HepG2 (cell line): ENCODE data around the gene CFAP99. TPM values are rescaled to one million over a fixed set of nuclear protein-coding genes. Genes with fewer than 3 reads are reported as not detected.

Source experiments
- GABPB1 ChIP-seq: IDR thresholded peaks from 2 replicates; pipeline ENCODE4 v1.6.1; 2016; ENCODE audit warnings: mild to moderate bottlenecking, missing genetic modification reagents, moderate library complexity, missing compliant biosample characterization
- GZF1 ChIP-seq: sonication (generic); formaldehyde crosslinking; IDR thresholded peaks from 2 replicates; pipeline ENCODE4 v1.5.1; 2020; ENCODE audit warnings: mild to moderate bottlenecking, missing genetic modification reagents
- HDAC2 ChIP-seq: sonication (generic); formaldehyde crosslinking; IDR thresholded peaks from 2 replicates; pipeline ENCODE4 v1.4.0; 2020; ENCODE audit warnings: missing genetic modification reagents
- HMGA1 ChIP-seq: sonication (generic); formaldehyde crosslinking; conservative IDR thresholded peaks from 2 replicates; pipeline ENCODE4 v1.4.0; 2020; ENCODE audit warnings: missing genetic modification reagents
- KLF16 ChIP-seq, 2 experiments: sonication (generic) in 1 of 2; formaldehyde crosslinking in 1 of 2; IDR thresholded peaks; 2 replicates each; pipeline versions ENCODE4 v1.6.1 to v1.8.0; 2016 to 2023; ENCODE audit warnings: missing genetic modification reagents in 2 of 2, missing compliant biosample characterization in 1 of 2
- NCOA5 ChIP-seq: sonication (generic); formaldehyde crosslinking; IDR thresholded peaks from 2 replicates; pipeline ENCODE4 v1.4.0; 2020; ENCODE audit warnings: missing genetic modification reagents
- POGZ ChIP-seq: sonication (generic); formaldehyde crosslinking; IDR thresholded peaks from 2 replicates; pipeline ENCODE4 v1.4.0; 2020; ENCODE audit warnings: mild to moderate bottlenecking, missing genetic modification reagents
- POLR2AphosphoS5 ChIP-seq: IDR thresholded peaks from 2 replicates; pipeline ENCODE4 v1.6.1; 2012; ENCODE audit warnings: low read depth, low read length
- RBAK ChIP-seq: sonication (generic); formaldehyde crosslinking; IDR thresholded peaks from 2 replicates; pipeline ENCODE4 v1.5.1; 2020; ENCODE audit warnings: mild to moderate bottlenecking, missing genetic modification reagents
- SRSF9 ChIP-seq: fragments of 200-400 bp; formaldehyde crosslinking; IDR thresholded peaks from 2 replicates; pipeline ENCODE4 v1.6.1; 2018; ENCODE audit warnings: borderline replicate concordance, mild to moderate bottlenecking, low read depth, low read length; ENCODE audit not compliant: insufficient read depth, poor library complexity, severe bottlenecking
- STAG1 ChIP-seq: sonication (generic); formaldehyde crosslinking; IDR thresholded peaks from 2 replicates; pipeline ENCODE4 v1.4.0; 2020; ENCODE audit warnings: missing genetic modification reagents
- TCF7L2 ChIP-seq: IDR thresholded peaks from 2 replicates; pipeline ENCODE4 v1.6.1; 2011; ENCODE audit warnings: mild to moderate bottlenecking, low read depth, low read length, moderate library complexity
- THYN1 ChIP-seq: sonication (generic); formaldehyde crosslinking; IDR thresholded peaks from 2 replicates; pipeline ENCODE4 v1.8.1; 2023; ENCODE audit warnings: low read depth, mild to moderate bottlenecking, moderate library complexity, missing genetic modification reagents, borderline replicate concordance
- TRIM24 ChIP-seq: sonication (generic); formaldehyde crosslinking; IDR thresholded peaks from 2 replicates; pipeline ENCODE4 v1.8.0; 2022; ENCODE audit warnings: mild to moderate bottlenecking, missing genetic modification reagents
- ZBTB20 ChIP-seq: sonication (generic); formaldehyde crosslinking; IDR thresholded peaks from 2 replicates; pipeline ENCODE4 v1.8.1; 2023; ENCODE audit warnings: missing genetic modification reagents, low read depth, mild to moderate bottlenecking, borderline replicate concordance
- ZFP36L2 ChIP-seq: sonication (generic); formaldehyde crosslinking; IDR thresholded peaks from 2 replicates; pipeline ENCODE4 v1.4.0; 2020; ENCODE audit warnings: missing genetic modification reagents
- ZFP62 ChIP-seq: sonication (generic); formaldehyde crosslinking; IDR thresholded peaks from 2 replicates; pipeline ENCODE4 v1.4.0; 2020; ENCODE audit warnings: missing genetic modification reagents
- ZNF274 ChIP-seq: sonication (generic); formaldehyde crosslinking; IDR thresholded peaks from 2 replicates; pipeline ENCODE4 v1.5.1; 2020; ENCODE audit warnings: mild to moderate bottlenecking, missing genetic modification reagents
- ZNF282 ChIP-seq: fragments of 450-650 bp; IDR thresholded peaks from 2 replicates; pipeline ENCODE4 v1.6.1; 2018; ENCODE audit not compliant: partially characterized antibody
- ZNF546 ChIP-seq: sonication (generic); formaldehyde crosslinking; conservative IDR thresholded peaks from 2 replicates; pipeline ENCODE4 v1.8.1; 2023; ENCODE audit warnings: mild to moderate bottlenecking, missing genetic modification reagents
- ZNF75D ChIP-seq: sonication (generic); formaldehyde crosslinking; IDR thresholded peaks from 2 replicates; pipeline ENCODE4 v1.8.1; 2023; ENCODE audit warnings: missing genetic modification reagents, mild to moderate bottlenecking, borderline replicate concordance
- ZNF761 ChIP-seq: sonication (generic); formaldehyde crosslinking; conservative IDR thresholded peaks from 2 replicates; pipeline ENCODE4 v1.4.0; 2020; ENCODE audit warnings: mild to moderate bottlenecking, missing genetic modification reagents
- ZNF768 ChIP-seq: sonication (generic); formaldehyde crosslinking; IDR thresholded peaks from 2 replicates; pipeline ENCODE4 v1.4.0; 2020; ENCODE audit warnings: missing genetic modification reagents
- ZSCAN9 ChIP-seq: IDR thresholded peaks from 2 replicates; pipeline ENCODE4 v1.6.1; 2016; ENCODE audit warnings: borderline replicate concordance
- polyA plus RNA-seq, 8 experiments: library from polyadenylated mRNA; depleted of rRNA in 3 of 8; stranded (reverse) in 7 of 8; unstranded in 1 of 8; fragments of >200 nt; fragmentation: Illumina TruSeq in 4 of 8; extraction: Trizol in 4 of 8; gene quantifications; 2 replicates each; pipeline versions ENCODE4 v1.2.1 to v1.2.3, GENCODE V29; 2011 to 2016; ENCODE audit warnings: low read depth in 4 of 8, missing spikeins in 1 of 8, mixed read lengths in 1 of 8; ENCODE audit not compliant: insufficient read depth in 1 of 8
- total RNA-seq, 5 experiments: library from RNA; depleted of rRNA; stranded (reverse); fragments of >200 nt; fragmentation: Illumina TruSeq; extraction: Trizol; gene quantifications; 2 replicates each; pipeline ENCODE4 v1.2.3, GENCODE V29; 2016; ENCODE audit warnings: low read depth in 1 of 5
- TF ChIP-seq, protein P1 (sequence below): fragments of 450-650 bp; IDR thresholded peaks from 2 replicates; pipeline ENCODE4 v1.6.1; 2016
- TF ChIP-seq, protein P2 (sequence below): sonication (generic); formaldehyde crosslinking; IDR thresholded peaks from 2 replicates; pipeline ENCODE4 v1.5.0; 2020; ENCODE audit warnings: mild to moderate bottlenecking, missing genetic modification reagents, borderline replicate concordance

CFAP99 gene
- total and polyA plus RNA-seq, 2 of the 13 experiments (the other 11 are each of a cell fraction or from before 2014, with no cell fraction given) = not detected

DNA sequence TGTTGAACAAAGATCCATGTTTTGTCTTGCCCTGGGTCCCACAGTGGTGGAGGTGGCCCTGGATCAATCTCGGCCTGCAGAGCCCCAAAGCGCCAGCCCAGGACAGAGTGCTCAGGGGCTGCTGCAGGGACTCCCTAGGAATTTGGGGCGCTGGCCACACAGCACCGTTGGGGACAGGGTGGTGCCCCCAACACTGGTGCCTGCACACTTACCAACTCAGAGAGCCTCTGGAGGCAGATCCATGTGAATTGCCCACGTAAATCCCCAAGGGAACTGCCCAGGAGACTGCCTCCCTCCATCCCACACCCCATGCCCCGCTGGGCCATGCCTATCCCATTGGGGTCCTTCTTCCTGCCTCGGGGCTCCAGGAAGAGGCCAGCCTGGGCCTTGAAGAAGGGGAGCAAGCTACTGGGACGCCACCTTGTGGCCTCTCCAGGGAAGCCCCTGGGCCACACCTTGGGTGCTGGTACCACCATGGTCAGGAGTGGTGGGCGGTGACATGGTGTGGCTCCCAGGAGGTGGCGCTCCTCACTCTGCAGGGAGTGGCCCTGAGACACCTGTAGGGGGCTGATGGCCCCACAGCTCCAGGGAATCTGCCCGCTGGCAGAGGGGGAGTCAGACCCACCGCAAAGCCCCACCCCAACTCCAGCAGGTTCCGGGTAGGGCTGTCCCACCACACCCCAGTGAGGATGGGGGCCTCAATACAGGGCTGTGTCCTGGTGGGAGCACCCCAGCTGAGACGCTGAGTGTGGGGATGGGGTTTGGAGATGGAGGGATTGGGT is 22.8 kb downstream of the CFAP99 start (continued):
- 0 out of 4 replicates have a peak, but pooled peaks of 1 of the 2 experiments have one; percentile 29 for TF ChIP-seq KLF16 (CRISPR knock-in tag; IDR thresholded peaks at IDR 0.05)
- TF ChIP-seq ZSCAN9 (CRISPR knock-in tag) = no peak; the same call in 1 of the 2 replicates
- no peak for TF ChIP-seq ZBTB20
- TF ChIP-seq NCOA5 (CRISPR knock-in tag) = no peak
- no peak for TF ChIP-seq SRSF9
- TF ChIP-seq ZNF274 = peak; percentile 65; the same call in 1 of the 2 replicates
- no peak for TF ChIP-seq ZNF75D (CRISPR knock-in tag)
- TF ChIP-seq POLR2AphosphoS5 = no peak
- peak; percentile 67; the same call in 1 of the 2 replicates for TF ChIP-seq ZNF768
- no peak for TF ChIP-seq TRIM24 (CRISPR knock-in tag)
- no peak for TF ChIP-seq ZNF546 (CRISPR knock-in tag)
- TF ChIP-seq, protein P1, sequence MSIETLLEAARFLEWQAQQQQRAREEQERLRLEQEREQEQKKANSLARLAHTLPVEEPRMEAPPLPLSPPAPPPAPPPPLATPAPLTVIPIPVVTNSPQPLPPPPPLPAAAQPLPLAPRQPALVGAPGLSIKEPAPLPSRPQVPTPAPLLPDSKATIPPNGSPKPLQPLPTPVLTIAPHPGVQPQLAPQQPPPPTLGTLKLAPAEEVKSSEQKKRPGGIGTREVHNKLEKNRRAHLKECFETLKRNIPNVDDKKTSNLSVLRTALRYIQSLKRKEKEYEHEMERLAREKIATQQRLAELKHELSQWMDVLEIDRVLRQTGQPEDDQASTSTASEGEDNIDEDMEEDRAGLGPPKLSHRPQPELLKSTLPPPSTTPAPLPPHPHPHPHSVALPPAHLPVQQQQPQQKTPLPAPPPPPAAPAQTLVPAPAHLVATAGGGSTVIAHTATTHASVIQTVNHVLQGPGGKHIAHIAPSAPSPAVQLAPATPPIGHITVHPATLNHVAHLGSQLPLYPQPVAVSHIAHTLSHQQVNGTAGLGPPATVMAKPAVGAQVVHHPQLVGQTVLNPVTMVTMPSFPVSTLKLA = no peak
- TF ChIP-seq ZNF282 = no peak
- TF ChIP-seq POGZ (CRISPR knock-in tag) = 0 out of 2 replicates have a peak, but pooled peaks have one; percentile 45
- TF ChIP-seq HDAC2 = peak; percentile 38; the same call in 1 of the 2 replicates
- no peak for TF ChIP-seq THYN1 (CRISPR knock-in tag)
- peak; percentile 88 for TF ChIP-seq STAG1 (CRISPR knock-in tag)
- TF ChIP-seq HMGA1 = no peak
- TF ChIP-seq RBAK (CRISPR knock-in tag) = no peak
- 0 out of 2 replicates have a peak, but pooled peaks have one; percentile 56 for TF ChIP-seq GZF1 (CRISPR knock-in tag)
- TF ChIP-seq, protein P2, sequence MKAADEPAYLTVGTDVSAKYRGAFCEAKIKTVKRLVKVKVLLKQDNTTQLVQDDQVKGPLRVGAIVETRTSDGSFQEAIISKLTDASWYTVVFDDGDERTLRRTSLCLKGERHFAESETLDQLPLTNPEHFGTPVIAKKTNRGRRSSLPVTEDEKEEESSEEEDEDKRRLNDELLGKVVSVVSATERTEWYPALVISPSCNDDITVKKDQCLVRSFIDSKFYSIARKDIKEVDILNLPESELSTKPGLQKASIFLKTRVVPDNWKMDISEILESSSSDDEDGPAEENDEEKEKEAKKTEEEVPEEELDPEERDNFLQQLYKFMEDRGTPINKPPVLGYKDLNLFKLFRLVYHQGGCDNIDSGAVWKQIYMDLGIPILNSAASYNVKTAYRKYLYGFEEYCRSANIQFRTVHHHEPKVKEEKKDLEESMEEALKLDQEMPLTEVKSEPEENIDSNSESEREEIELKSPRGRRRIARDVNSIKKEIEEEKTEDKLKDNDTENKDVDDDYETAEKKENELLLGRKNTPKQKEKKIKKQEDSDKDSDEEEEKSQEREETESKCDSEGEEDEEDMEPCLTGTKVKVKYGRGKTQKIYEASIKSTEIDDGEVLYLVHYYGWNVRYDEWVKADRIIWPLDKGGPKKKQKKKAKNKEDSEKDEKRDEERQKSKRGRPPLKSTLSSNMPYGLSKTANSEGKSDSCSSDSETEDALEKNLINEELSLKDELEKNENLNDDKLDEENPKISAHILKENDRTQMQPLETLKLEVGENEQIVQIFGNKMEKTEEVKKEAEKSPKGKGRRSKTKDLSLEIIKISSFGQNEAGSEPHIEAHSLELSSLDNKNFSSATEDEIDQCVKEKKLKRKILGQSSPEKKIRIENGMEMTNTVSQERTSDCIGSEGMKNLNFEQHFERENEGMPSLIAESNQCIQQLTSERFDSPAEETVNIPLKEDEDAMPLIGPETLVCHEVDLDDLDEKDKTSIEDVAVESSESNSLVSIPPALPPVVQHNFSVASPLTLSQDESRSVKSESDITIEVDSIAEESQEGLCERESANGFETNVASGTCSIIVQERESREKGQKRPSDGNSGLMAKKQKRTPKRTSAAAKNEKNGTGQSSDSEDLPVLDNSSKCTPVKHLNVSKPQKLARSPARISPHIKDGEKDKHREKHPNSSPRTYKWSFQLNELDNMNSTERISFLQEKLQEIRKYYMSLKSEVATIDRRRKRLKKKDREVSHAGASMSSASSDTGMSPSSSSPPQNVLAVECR (CRISPR knock-in tag) = peak; percentile 68; the same call in 1 of the 2 replicates
- no peak for TF ChIP-seq ZNF761
- peak; percentile 55; the same call in 1 of the 2 replicates for TF ChIP-seq GABPB1 (CRISPR knock-in tag)
- TF ChIP-seq ZFP36L2 (CRISPR knock-in tag) = peak; percentile 50; the same call in 1 of the 2 replicates
- no peak for TF ChIP-seq ZFP62 (CRISPR knock-in tag)
- TF ChIP-seq TCF7L2 = no peak
